NCI-H446 treated with DMSO at 0.1 percent for 48 hours (cell line): Measurements from ENCODE around the gene TNRC6B.
"Not testable (repeated sequence)": the region's sequence is repeated elsewhere in the genome, so short reads cannot be mapped to it uniquely, and the experiment has no call there.

Experiments
- DNase-seq: peaks from one replicate; lab custom pipeline; 2025; lab: John Stamatoyannopoulos, UW

TNRC6B gene

DNA sequence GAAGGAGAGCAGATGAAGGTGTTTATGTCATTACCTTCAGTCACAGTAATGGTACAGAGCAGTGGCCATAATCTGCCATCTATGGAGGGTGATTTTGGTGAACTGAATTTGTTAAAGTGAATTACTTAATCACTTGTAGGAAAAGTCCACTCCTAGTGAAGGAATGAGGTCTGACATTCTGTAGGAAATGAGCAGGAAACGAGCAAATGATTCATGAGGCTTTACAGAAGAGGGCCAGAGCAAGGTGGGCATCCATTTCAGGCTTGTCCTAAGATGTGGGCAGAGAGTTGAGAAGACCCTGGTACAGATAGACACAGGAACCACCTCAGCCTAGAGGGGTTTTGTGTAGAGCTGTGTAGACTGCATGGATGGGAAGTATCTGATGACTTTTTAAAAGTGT lies 186.7 kb downstream of the TNRC6B start:
- no peak for DNase-seq

DNA sequence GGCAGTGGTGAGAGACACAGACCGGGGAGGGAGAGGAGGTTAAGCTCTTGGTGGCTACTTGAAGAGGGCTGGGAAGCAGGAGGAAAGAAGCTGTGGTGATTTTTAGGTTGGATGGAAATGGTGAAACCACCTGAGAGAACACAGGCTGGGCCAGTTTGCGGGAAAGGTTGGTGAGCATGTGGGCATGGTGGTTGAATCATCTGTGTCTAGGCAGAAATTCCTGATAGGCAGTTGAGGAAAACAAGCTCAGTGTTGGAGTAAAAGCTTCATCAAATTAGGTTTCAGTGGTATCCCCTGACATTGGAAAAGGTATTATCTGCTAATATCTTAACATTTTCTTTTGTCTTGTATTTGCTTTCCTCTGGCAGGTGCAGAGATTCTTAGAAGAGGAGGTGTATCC lies 188.3 kb downstream of the TNRC6B start:
- DNase-seq = no peak

DNA sequence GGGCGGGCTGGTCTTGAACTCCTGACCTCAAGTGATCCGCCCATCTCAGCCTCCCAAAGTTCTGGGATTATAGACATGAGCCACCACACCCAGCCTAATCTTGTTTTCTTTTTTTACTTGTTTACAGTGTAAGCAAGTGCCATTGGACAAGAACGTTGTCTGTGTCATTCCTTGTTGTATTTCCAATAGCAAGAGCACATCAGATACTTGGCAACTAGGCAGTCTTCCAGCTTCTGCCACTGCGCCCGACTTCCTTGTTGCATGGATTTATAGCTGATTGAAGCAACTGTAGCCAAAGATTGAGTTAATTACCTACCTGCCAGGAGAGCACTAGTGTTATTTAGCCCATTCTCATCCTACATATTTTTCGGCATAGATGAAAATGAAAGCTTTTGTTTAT lies 189.6 kb downstream of the TNRC6B start:
- DNase-seq = no peak

DNA sequence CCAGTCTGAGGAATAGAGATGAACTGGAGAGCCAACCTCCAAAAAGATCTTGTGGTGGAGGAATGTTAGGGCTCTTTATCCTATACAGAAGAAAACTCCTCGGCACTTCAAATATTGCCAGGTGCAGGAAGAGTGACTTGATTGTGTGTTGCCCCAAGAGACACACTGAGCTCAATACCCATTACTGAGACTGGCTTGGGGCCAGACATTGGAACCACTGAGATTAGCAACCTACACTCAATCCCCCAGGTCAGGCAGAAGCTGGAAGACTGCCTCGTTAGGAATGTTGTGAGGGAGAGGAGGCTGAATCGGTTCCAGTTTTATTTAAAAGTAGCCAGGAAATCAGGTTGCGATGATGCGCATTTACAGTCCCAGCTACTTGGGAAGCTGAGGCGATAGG lies 190.3 kb downstream of the TNRC6B start:
- DNase-seq = no peak

DNA sequence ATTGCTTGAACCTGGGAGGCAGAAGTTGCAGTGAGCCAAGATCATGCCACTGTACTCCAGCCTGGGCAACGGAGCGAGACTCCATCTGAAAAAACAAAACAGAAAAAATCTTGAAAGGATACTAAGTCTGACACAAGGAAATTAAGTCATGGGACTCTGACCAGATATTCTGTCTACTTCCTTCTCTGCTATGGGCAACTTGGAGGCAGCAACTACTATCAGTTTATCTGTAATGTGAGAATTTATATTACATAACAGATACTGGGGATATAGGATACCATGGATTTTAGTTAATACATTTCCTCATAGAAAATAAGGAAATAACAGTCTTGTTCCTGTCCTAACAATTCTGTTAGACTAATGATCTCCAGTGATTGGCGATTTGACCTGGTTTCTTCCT lies 191.1 kb downstream of the TNRC6B start:
- no peak for DNase-seq

DNA sequence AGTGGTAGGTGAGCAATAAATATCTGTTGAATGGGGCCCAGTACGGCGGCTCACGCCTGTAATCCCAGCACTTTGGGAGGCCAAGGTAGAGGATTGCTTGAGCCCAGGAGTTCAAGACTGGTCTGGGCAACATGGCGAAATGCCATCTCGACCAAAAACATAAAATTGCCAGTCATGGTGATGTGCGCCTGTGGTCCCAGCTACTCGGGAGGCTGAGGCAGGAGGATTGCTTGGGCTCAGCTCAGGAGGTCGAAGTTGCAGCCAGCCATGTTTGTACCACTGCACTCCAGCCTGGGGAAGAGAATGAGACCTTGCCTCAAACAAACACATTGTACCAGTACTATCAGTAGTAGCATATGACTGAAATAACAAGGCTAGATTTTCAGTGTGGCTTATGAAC lies 196.8 kb downstream of the TNRC6B start:
- no peak for DNase-seq

DNA sequence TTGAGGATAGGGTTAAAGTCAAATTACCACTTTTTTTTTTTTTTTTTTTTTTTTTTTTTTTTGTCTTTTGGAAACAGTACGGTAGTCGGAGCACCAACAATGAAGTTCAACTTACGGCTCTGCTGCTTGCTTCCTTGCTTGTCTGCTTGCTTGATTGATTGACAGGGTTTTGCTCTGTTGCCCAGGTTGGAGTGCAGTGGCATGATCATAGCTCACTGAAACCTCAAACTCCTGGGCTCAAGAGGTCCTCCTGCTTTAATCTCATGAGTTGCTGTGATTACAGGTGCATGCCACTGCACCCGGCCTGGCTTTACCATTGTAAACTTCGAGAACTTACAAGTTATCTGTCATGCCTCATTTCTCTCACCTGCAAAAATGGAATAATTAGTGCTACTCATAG lies 198.4 kb downstream of the TNRC6B start:
- no peak for DNase-seq

DNA sequence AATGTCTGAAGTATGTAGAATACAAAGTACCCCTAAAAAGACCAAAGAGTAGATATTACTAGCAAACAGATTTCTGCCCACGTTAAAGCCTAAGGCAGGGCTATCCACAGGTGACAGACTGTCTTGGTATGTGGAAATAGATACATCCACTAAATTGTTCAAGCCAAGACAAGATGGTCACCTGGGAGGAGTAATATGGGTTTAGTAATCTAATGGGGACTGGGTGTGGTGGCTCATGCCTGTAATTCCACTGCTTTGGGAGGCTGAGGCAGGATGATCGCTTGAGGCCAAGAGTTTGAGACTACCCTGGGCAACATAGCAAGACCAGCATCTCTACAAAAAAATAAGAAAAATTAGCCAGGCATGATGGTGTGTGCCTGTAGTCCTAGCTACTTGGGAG lies 200.2 kb downstream of the TNRC6B start:
- no peak for DNase-seq

DNA sequence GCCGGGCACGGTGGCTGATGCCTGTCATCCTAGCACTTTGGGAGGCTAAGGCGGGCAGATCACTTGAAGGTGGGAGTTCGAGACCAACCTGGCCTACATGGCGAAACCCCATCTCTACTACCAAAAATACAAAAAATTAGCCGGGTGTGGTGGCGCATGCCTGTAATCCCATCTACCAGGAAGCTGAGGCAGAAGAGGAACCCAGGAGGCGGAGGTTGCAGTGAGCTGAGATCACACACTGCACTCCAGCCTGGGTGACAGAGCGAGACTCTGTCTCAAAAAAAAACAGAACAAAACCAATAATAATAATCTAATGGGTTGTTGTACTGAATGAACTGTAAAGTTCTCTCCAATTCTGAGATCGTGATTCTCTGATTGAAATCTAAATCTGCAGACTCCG lies 200.7 kb downstream of the TNRC6B start:
- not testable (repeated sequence) for DNase-seq

DNA sequence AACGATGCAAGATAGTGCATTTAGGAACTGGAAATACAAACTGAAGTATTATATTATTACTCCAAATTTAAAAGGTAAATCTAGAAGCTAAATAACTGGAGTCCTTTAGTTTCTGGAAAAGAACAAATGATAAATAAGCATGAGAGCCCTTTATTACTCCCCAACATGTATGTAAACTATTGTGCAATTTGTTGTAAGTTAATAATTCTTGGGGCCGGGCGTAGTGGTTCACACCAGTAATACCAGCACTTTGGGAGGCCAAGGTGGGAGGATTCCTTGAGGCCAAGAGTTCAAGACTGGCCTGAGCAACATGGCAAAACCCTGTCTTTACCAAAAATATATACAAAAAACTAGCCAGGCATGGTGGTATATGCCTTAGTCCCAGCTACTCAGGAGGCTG lies 203.7 kb downstream of the TNRC6B start:
- DNase-seq = no peak

DNA sequence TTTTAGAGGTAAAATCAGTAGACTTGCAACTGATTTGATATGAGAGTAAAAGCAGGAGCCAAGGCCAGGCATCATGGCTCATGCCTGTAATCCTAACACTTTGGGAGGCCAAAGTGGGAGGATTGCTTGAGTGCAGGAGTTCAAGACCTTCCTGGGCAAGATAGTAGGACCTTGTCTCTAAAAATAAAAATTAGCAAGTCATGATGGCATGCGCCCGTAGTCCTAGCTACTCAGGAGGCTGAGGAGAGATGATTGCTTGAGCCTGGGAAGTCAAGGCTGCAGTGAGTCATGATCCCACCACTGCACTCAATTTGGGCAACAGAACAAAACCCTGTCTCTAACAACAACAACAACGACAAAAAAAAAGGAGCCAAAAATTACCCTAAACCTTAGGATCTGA lies 206.2 kb downstream of the TNRC6B start:
- no peak for DNase-seq

DNA sequence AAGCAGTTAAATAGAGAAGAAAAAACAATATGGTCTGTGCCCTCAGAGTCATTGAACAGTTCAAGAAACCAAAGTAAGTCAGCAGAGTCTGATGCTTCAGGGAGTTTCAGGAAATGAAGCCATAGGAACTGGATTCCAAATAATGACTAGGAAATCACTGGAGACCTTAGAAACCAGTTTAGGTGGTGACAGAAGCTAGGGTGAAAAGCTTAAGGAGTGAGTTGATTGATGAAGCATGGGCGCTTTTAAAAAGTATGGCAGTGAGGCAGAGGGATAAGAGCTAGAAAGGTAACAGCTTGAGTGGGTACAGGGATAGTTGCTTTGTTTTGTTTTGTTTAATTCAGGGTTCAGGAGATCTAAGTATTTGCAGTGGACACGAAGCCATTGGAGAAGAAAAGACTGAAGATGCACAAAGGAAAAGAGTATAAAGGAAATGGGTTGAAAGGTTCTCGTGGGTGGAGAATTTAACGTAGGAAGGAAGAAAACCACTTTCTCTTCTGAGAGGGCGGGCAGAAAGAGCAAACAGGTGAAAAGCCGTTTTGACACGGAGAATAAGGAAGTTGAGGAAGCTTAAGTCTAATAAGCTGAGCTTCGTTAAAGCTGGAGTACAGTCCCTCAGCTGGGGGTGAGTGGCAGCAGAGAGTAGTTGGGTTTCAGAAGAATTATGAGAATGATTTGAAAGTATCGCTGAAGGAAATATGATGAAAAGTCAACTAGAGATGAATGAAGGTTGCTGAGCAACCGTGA lies 207.5 kb downstream of the TNRC6B start:
- no peak for DNase-seq
